Loucy (cell line): ENCODE results near the gene CEP128.
A peak's percentile ranks its signal among the peaks of the same experiment; 100 is the strongest.

Source experiments
- H2AFZ ChIP-seq: fragments of 200-600 bp; sonication (generic); 2 replicates; pipeline ENCODE4 v1.6.0; 2016; ENCODE audit warnings: antibody characterized with exemption, mild to moderate bottlenecking, low read length, moderate library complexity
- H3F3A ChIP-seq: fragments of 200-600 bp; 2 replicates; pipeline ENCODE4 v1.6.0; 2016; ENCODE audit warnings: antibody characterized with exemption, low read depth, mild to moderate bottlenecking
- H3K27me3 ChIP-seq: fragments of 200-600 bp; sonication (generic); 2 replicates; pipeline ENCODE4 v1.6.1; 2014; ENCODE audit warnings: low read length, mild to moderate bottlenecking; ENCODE audit not compliant: insufficient read depth, poor library complexity, severe bottlenecking
- H3K36me3 ChIP-seq: fragments of 200-600 bp; sonication (generic); 2 replicates; pipeline ENCODE4 v1.6.1; 2016; ENCODE audit warnings: low read length; ENCODE audit not compliant: insufficient read depth
- H3K4me1 ChIP-seq: fragments of 200-600 bp; sonication (generic); 2 replicates; pipeline ENCODE4 v1.5.1; 2014; ENCODE audit warnings: low read length, mild to moderate bottlenecking; ENCODE audit not compliant: insufficient read depth, poor library complexity, severe bottlenecking
- H3K4me2 ChIP-seq: fragments of 200-600 bp; sonication (generic); 2 replicates; pipeline ENCODE4 v1.6.0; 2014; ENCODE audit warnings: antibody characterized with exemption, low read length, low read depth, mild to moderate bottlenecking; ENCODE audit not compliant: poor library complexity, severe bottlenecking
- H3K4me3 ChIP-seq: fragments of 200-600 bp; sonication (generic); 2 replicates; pipeline ENCODE4 v1.5.1; 2014; ENCODE audit warnings: low read length, mild to moderate bottlenecking, mixed read lengths; ENCODE audit not compliant: poor library complexity, severe bottlenecking
- H3K79me2 ChIP-seq: fragments of 200-600 bp; sonication (generic); 2 replicates; pipeline ENCODE4 v1.6.1; 2014; ENCODE audit warnings: low read length; ENCODE audit not compliant: insufficient read depth
- H3K9ac ChIP-seq: fragments of 200-600 bp; sonication (generic); 2 replicates; pipeline ENCODE4 v1.6.0; 2014; ENCODE audit warnings: mild to moderate bottlenecking, low read depth, low read length, moderate library complexity; ENCODE audit not compliant: poor library complexity, severe bottlenecking
- H3K9me2 ChIP-seq: fragments of 200-600 bp; sonication (generic); replicated peaks from 2 replicates; pipeline ENCODE4 v1.6.1; 2016; ENCODE audit warnings: low read depth, low read length, mixed read lengths
- H3K9me3 ChIP-seq: fragments of 200-600 bp; sonication (generic); 2 replicates; pipeline ENCODE4 v1.6.1; 2014; ENCODE audit warnings: mild to moderate bottlenecking, antibody characterized with exemption, low read length, low read depth; ENCODE audit not compliant: insufficient read depth
- H4K20me1 ChIP-seq: fragments of 200-600 bp; sonication (generic); 2 replicates; pipeline ENCODE4 v1.6.0; 2014; ENCODE audit warnings: antibody characterized with exemption, low read length, mild to moderate bottlenecking; ENCODE audit not compliant: insufficient read depth, poor library complexity, severe bottlenecking
- CTCF ChIP-seq: fragments of 200-600 bp; sonication (generic); conservative IDR thresholded peaks from 2 replicates; pipeline ENCODE4 v1.5.1; 2014; ENCODE audit warnings: mild to moderate bottlenecking, antibody characterized with exemption, low read length
- EZH2phosphoT487 ChIP-seq: fragments of 200-600 bp; IDR thresholded peaks from 2 replicates; pipeline ENCODE4 v1.6.1; 2018; ENCODE audit warnings: antibody characterized with exemption, mild to moderate bottlenecking, moderate library complexity, borderline replicate concordance

Gene CEP128

GRCh38 chr14:80862541-80862940 lies 79.0 kb downstream of the CEP128 start:
- H3K36me3 ChIP-seq = peaks cover 12% of the 10 kb centered on the region; the same call in 1 of the 2 replicates
- H3K27me3 ChIP-seq = peaks cover under 1% of the 10 kb centered on the region
- TF ChIP-seq CTCF (no peak), EZH2phosphoT487 (no peak)
- H3K9me2 ChIP-seq = no peaks in the 10 kb centered on the region
- no peaks in the 10 kb centered on the region for H3K79me2 ChIP-seq
- no peak overlapping the region for H2AFZ ChIP-seq
- no peak overlapping the region for H3K4me2 ChIP-seq
- no peaks in the 10 kb centered on the region for H3F3A ChIP-seq
- no peaks in the 10 kb centered on the region for H3K4me1 ChIP-seq
- no peaks in the 10 kb centered on the region for H4K20me1 ChIP-seq
- no peak overlapping the region for H3K9ac ChIP-seq
- no peak overlapping the region for H3K4me3 ChIP-seq
- peaks cover 6% of the 10 kb centered on the region; the same call in 1 of the 2 replicates for H3K9me3 ChIP-seq

GRCh38 chr14:80850197-80850814 lies 91.2 kb downstream of the CEP128 start:
- Histone ChIP-seq H3K9me3 (no peaks in the 10 kb centered on the region), H3K79me2 (peaks cover 4% of the 10 kb centered on the region; the same call in 1 of the 2 replicates), H3K27me3 (no peaks in the 10 kb centered on the region), H2AFZ (no peak overlapping the region), H3K4me2 (no peak overlapping the region), H3F3A (0 out of 2 replicates have a peak, but pooled peaks cover 3% of the 10 kb centered on the region), H3K9ac (no peak overlapping the region), H3K4me3 (no peak overlapping the region), H3K36me3 (no peaks in the 10 kb centered on the region), H3K4me1 (peaks cover under 1% of the 10 kb centered on the region), H4K20me1 (no peaks in the 10 kb centered on the region), H3K9me2 (no peaks in the 10 kb centered on the region)
- TF ChIP-seq CTCF (peak; percentile 83), EZH2phosphoT487 (no peak)

GRCh38 chr14:80847070-80847469 lies 94.5 kb downstream of the CEP128 start:
- H3K9me2 ChIP-seq = no peaks in the 10 kb centered on the region
- no peaks in the 10 kb centered on the region for H3K9me3 ChIP-seq
- H3K79me2 ChIP-seq = peaks cover 7% of the 10 kb centered on the region; the same call in 1 of the 2 replicates
- no peaks in the 10 kb centered on the region for H3K27me3 ChIP-seq
- no peak overlapping the region for H3K4me3 ChIP-seq
- no peak overlapping the region for H2AFZ ChIP-seq
- H3K4me2 ChIP-seq = no peak overlapping the region
- peaks cover 12% of the 10 kb centered on the region for H3K4me1 ChIP-seq
- no peaks in the 10 kb centered on the region for H3F3A ChIP-seq
- no peak for TF ChIP-seq CTCF
- no peak for TF ChIP-seq EZH2phosphoT487
- no peaks in the 10 kb centered on the region for H4K20me1 ChIP-seq
- H3K9ac ChIP-seq = no peak overlapping the region
- H3K36me3 ChIP-seq = no peaks in the 10 kb centered on the region
